WERI-Rb-1 (cell line): ENCODE measurements around the gene MILR1.
"Not testable (repeated sequence)": the region's sequence is repeated elsewhere in the genome, so short reads cannot be mapped to it uniquely, and the experiment has no call there.

Source experiments
- DNase-seq: peaks from one replicate; pipeline ENCODE4 v3.0.0-alpha.2; 2020
- H3K27ac ChIP-seq: fragments of 250-450 bp; sonication (Bioruptor Pico); 2 replicates; pipeline ENCODE4 v1.5.1; 2020; ENCODE audit warnings: mild to moderate bottlenecking, moderate library complexity
- H3K27me3 ChIP-seq: fragments of 250-450 bp; sonication (Bioruptor Pico); 2 replicates; pipeline ENCODE4 v1.5.1; 2021; ENCODE audit warnings: mild to moderate bottlenecking, low read depth, moderate library complexity; ENCODE audit not compliant: insufficient read depth, severe bottlenecking
- H3K36me3 ChIP-seq: fragments of 250-450 bp; sonication (Bioruptor Pico); 2 replicates; pipeline ENCODE4 v1.5.1; 2020; ENCODE audit warnings: mild to moderate bottlenecking, moderate library complexity
- H3K4me3 ChIP-seq: 2 replicates; pipeline ENCODE4 v1.5.1; 2011; ENCODE audit warnings: low read depth, mild to moderate bottlenecking, control low read depth, low read length
- H3K9me3 ChIP-seq: fragments of 250-450 bp; sonication (Bioruptor Pico); 2 replicates; pipeline ENCODE4 v1.5.1; 2021; ENCODE audit warnings: mild to moderate bottlenecking, moderate library complexity; ENCODE audit not compliant: severe bottlenecking
- TF ChIP-seq, protein P1 (sequence below): IDR thresholded peaks from 2 replicates; pipeline ENCODE4 v1.5.1; 2011; ENCODE audit warnings: low read depth, mild to moderate bottlenecking, control low read depth, inconsistent platforms, low read length

Gene MILR1

DNA sequence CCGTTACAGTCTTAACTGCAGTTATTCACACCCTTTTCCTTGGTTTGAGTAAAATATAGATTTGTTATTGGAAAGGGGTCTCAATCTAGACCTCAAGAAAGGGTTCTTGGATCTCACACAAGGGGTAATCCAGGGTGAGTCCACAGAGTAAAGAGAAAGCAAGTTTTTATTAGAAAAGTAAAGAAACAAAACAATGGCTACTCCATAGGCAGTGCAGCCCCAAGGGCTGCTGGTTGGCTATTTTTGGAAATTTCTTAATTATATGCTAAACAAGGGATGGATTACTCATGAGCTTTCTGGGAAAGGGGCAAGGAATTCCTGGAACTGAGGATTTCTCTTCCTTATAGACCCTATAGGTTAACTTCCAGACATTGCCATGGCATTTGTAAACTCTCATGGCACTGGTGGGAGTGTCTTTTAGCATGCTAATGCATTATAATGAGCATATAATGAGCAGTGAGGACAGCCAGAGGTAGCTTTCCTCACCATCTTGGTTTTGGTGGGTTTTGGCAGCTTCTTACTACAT lies 24.5 kb upstream of the MILR1 start:
- Histone ChIP-seq H3K27ac (no peak overlapping the region), H3K36me3 (no peaks in the 10 kb centered on the region), H3K4me3 (no peak overlapping the region), H3K9me3 (no peaks in the 10 kb centered on the region), H3K27me3 (no peaks in the 10 kb centered on the region)
- TF ChIP-seq, protein P1, sequence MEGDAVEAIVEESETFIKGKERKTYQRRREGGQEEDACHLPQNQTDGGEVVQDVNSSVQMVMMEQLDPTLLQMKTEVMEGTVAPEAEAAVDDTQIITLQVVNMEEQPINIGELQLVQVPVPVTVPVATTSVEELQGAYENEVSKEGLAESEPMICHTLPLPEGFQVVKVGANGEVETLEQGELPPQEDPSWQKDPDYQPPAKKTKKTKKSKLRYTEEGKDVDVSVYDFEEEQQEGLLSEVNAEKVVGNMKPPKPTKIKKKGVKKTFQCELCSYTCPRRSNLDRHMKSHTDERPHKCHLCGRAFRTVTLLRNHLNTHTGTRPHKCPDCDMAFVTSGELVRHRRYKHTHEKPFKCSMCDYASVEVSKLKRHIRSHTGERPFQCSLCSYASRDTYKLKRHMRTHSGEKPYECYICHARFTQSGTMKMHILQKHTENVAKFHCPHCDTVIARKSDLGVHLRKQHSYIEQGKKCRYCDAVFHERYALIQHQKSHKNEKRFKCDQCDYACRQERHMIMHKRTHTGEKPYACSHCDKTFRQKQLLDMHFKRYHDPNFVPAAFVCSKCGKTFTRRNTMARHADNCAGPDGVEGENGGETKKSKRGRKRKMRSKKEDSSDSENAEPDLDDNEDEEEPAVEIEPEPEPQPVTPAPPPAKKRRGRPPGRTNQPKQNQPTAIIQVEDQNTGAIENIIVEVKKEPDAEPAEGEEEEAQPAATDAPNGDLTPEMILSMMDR: no peak
- DNase-seq: no peak

DNA sequence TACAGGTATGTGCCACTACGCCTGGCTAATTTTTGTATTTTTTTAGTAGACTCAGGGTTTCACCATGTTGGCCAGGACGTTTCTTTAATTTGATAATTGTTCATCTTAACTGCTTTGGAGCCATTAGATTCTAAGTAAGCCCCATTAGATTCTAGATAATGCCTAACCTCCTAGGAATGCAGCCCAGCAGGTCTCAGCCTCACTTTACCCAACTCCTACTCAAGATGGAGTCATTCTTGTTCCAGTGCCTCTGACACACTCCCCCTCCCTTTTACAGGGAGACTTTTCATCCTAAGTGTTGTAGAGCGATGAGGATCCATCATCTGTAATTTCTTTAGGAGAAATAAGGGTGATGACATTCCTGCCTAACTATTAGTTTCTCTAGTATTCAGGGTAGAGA lies 23.7 kb upstream of the MILR1 start:
- Histone ChIP-seq H3K9me3 (no peaks in the 10 kb centered on the region), H3K27me3 (no peaks in the 10 kb centered on the region)
- TF ChIP-seq, protein P1: no peak

DNA sequence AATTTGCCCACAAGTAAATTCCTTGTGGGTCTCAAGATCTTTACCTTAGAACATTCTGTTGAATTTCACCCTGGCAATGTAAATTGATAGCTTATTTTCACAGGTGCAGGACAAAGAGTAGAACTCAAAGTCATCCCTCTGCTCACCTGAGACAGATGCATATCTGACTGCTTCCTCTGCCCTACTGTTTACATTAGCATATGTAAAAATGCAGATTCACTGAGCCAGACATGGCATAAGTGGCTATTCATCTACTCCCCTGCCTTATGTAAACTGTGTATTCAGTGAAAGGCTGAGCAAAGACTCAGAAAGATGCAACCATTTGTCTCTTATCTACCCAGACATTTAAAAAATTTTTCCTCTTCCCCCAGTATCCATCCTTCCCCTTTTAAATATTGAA lies 22.3 kb upstream of the MILR1 start:
- TF ChIP-seq, protein P1: no peak
- Histone ChIP-seq H3K4me3 (no peak overlapping the region), H3K27me3 (no peaks in the 10 kb centered on the region), H3K9me3 (no peaks in the 10 kb centered on the region), H3K36me3 (no peaks in the 10 kb centered on the region), H3K27ac (no peak overlapping the region)
- no peak for DNase-seq

More for the DNA sequence above, 23.7 kb upstream of the MILR1 start:
- no peak for DNase-seq
- Histone ChIP-seq H3K27ac (no peak overlapping the region), H3K4me3 (no peak overlapping the region), H3K36me3 (no peaks in the 10 kb centered on the region)

DNA sequence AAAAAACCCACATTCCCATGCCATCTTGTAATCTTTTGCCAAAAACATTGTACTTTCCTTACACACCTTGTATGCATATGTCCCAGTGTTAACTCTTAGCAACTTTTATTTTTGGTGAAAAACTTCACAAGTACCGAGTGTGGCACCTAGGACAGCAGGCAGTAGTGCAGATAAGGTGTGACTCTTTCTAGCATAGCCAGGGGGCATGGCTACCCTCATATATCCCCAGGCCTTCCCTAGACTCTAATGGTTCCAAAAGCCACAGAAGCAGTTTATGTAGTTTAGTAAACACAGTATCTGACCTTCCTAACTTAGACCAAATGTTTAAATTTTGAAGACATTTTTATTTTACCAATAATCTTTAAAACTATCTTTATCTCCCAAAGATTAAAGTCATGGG lies 20.5 kb upstream of the MILR1 start:
- Histone ChIP-seq H3K9me3 (no peaks in the 10 kb centered on the region), H3K27ac (no peak overlapping the region), H3K36me3 (no peaks in the 10 kb centered on the region), H3K27me3 (no peaks in the 10 kb centered on the region), H3K4me3 (no peak overlapping the region)
- TF ChIP-seq, protein P1: no peak
- no peak for DNase-seq

DNA sequence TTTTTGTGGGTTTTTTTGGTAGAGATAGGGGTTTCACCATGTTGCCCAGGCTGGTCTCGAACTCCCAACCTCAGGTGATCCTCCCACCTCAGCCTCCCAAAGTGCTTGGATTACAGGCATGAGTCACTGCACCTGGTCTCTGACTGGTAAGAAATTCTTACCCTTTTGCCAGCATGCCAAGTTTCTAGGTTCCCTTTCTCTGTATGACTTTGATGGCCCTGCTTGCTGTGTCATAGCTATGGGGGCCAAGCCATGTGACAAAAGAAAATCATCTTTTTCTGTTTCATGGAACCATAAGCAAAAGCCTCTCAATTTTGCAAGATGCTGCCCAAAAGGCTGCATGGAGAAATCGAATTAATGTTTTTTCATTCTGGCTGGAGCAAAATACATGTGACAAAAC lies 18.9 kb upstream of the MILR1 start:
- H3K36me3 ChIP-seq, DNase-seq, H3K27ac ChIP-seq, H3K27me3 ChIP-seq, H3K4me3 ChIP-seq, H3K9me3 ChIP-seq: not testable (repeated sequence)

DNA sequence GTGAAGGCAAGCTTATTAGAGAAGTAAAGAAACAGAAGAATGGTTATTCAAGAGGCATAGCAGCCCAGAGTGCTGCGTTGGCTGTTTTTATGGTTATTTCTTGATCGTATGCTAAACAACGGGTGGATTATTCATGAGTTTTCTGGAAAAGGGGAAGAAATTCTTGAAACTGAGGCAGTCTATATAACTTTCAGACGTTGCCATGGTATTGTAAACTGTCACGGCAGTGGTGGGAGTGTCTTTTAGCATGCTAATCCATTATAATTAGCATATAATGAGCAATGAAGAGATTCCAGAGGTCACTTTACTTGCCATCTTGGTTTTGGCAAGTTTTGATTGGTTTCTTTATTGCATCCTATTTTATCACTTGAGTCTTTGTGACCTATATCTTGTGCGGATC lies 17.4 kb upstream of the MILR1 start:
- Histone ChIP-seq H3K4me3 (no peak overlapping the region), H3K36me3 (no peaks in the 10 kb centered on the region), H3K27ac (no peak overlapping the region), H3K9me3 (peaks cover 4% of the 10 kb centered on the region), H3K27me3 (no peaks in the 10 kb centered on the region)
- no peak for DNase-seq
- TF ChIP-seq, protein P1: no peak
